Astrocyte of the spinal cord (primary cell): Measurements from ENCODE around the gene MCTP1.
A peak's percentile ranks its signal among the peaks of the same experiment; 100 is the strongest.

Experiments used
- DNase-seq: peaks from one replicate; pipeline ENCODE4 v3.0.0; 2011; ENCODE audit warnings: low read depth, low spot score
- H3K4me3 ChIP-seq: 2 replicates; pipeline ENCODE4 v1.5.1; 2011; ENCODE audit warnings: low read depth, mild to moderate bottlenecking, low read length, moderate library complexity
- in situ Hi-C: cut with HindIII; loops from 2 replicates; pipeline ENCODE4 v1.10.0; 2017; ENCODE audit warnings: low sequenced_read_pairs
- TF ChIP-seq, protein P1 (sequence below): IDR thresholded peaks from 2 replicates; pipeline ENCODE4 v1.5.1; 2012; ENCODE audit warnings: low read depth, mild to moderate bottlenecking, low read length, inconsistent platforms

The MCTP1 gene

DNA sequence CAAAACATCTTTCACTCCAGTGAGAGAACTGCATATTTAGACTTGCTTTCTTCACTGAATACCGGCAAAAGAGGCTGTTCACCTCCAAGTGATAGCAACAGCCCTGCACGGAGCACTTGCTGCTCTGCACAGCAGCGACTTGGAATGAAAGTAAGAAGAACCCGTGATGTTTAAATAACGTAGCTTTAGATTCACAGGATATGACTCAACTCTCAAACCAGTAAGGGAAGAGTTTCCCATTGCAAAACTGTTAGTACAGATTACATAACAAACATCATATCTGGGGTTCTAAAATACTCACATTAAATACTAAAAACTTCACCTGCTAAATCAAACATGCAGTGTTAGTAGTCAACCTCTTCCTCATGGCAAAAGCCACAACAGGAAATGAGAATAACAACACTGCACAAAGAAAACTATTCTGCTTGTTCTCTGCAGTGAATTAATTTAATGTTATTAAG lies 203.4 kb downstream of the MCTP1 start:
- DNase-seq, result peak; percentile 90
- in situ Hi-C loops, result no loop called here
- peak overlapping the region; percentile 47 for H3K4me3 ChIP-seq
- TF ChIP-seq, protein P1, sequence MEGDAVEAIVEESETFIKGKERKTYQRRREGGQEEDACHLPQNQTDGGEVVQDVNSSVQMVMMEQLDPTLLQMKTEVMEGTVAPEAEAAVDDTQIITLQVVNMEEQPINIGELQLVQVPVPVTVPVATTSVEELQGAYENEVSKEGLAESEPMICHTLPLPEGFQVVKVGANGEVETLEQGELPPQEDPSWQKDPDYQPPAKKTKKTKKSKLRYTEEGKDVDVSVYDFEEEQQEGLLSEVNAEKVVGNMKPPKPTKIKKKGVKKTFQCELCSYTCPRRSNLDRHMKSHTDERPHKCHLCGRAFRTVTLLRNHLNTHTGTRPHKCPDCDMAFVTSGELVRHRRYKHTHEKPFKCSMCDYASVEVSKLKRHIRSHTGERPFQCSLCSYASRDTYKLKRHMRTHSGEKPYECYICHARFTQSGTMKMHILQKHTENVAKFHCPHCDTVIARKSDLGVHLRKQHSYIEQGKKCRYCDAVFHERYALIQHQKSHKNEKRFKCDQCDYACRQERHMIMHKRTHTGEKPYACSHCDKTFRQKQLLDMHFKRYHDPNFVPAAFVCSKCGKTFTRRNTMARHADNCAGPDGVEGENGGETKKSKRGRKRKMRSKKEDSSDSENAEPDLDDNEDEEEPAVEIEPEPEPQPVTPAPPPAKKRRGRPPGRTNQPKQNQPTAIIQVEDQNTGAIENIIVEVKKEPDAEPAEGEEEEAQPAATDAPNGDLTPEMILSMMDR, result no peak

DNA sequence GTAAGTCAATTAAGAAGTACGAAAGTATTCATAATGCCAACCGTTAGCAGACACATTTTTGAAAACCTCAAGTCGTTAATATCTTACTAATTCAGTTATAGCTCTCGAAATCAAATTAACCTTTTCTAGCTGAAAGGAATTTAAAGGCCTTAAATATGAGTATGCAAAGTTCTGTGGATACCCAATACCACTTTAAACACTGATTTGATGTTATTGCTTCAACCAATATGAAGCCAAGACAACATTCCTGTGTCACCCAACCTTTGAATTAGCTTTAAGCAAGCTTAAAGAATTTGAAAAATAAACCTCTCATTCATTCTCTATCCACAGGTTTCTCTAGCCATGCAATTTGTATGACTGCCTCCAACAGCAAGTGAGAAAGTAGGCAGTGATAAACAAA lies 204.5 kb downstream of the MCTP1 start:
- in situ Hi-C loops, result no loop called here
- H3K4me3 ChIP-seq, result peak overlapping the region; percentile 47
- TF ChIP-seq, protein P1, result no peak
- no peak for DNase-seq

DNA sequence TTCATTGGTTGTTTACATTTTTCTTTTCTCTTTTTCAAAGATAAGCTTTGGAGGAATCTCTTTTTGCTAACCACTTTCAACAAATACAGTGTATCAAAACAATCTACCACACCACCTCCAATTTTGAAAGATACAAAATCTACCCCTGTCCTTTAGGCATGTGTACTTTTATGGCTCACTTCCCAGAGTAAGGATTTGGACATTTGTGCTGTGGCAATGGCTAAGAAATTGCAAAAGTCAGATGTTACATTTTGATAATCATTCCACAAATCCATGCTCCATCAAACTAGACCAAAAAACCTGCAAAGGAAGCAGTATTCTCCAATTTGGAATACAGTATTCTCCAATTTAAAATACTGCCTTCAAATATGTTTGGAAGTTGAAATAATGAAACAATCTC lies 204.9 kb downstream of the MCTP1 start:
- in situ Hi-C loops, result no loop called here
- no peak for DNase-seq
- no peak overlapping the region for H3K4me3 ChIP-seq
- TF ChIP-seq, protein P1, result no peak

DNA sequence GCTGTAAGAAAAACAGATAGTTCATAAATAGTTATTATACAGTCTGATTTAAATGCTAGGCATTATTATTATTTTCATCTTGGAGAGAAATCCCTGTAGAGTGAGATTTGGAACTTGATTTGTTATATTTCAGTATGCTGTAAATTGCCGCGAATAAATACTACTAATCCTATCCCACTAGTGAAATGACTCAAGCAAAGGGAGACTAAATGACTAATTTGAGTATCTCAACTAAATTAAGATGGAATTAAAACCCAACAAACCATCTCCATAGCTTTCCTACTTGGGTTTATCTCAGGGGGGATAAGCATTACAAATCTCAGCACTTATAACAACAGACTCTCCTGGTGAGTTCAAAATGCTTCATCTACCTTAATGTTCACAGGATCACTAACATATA lies 206.0 kb downstream of the MCTP1 start:
- no peak for DNase-seq
- TF ChIP-seq, protein P1, result no peak
- in situ Hi-C loops, result no loop called here
- no peak overlapping the region for H3K4me3 ChIP-seq

DNA sequence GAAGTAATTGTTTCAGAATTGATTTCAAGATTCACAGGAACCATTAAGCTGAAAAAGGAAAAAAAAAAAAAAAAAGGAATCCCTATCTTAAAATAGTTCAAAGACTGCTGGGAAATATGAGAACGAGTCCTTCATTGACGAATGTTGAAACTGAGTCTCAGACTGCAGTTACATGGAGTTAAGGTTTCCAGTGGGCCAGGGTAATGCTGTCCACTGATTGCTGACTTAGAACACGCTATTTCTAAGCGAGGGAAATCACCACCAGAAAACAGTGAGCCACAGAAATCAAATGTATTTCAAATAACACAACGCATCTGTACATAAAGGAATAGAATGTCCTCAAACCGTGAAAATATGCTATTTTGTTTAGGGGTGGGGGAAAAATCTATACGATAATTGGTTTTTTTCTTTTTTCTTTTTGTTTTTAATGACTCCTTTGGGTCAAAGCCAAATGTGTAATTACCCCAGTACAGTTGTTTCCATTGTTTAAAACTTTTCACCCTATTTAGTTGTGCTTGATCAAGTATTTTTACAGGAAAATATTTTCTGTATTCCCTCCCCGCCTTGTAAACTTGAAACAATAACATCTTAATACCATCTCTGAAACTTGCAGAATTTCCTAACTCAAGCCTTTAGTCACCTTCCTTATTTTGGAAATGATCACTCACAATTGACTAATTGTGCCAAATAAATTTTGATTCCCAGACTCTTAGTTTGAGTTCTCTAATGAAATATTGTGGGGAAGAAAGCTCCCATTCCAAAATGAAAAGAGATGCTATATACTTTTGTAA lies 208.3 kb downstream of the MCTP1 start:
- no peak for DNase-seq
- TF ChIP-seq, protein P1, result no peak
- in situ Hi-C loops, result no loop called here
- no peak overlapping the region for H3K4me3 ChIP-seq

DNA sequence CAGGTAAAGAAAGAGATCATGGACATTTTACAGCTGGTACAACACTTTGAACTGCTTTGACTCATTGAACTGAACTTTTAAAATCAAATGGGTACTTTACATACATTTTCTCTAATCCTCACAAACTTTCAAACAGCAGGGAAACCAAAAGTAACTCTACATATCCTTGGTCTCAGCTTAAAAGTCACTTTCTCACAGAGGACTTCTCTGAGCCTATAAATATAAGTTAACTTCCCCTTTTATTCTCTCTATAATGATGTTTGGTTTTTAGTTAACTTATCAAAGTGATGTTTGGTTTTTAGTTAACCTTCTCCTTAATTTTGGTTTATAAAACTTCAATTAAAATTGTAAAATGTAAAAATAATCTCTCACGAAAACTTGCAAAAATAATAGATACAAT lies 209.8 kb downstream of the MCTP1 start:
- DNase-seq, result no peak
- H3K4me3 ChIP-seq, result no peak overlapping the region
- in situ Hi-C loops, result no loop called here
- TF ChIP-seq, protein P1, result no peak
